A549 (cell line): ENCODE measurements around the gene VWA5B1. TPM values are rescaled to one million over a fixed set of nuclear protein-coding genes. Genes with fewer than 3 reads are reported as not detected.

ENCODE experiments used
- ATAC-seq, 2 experiments: fragments of 200-7000 bp in 1 of 2; fragments of >200 bp in 1 of 2; cut with Nextera tagmentation in 1 of 2; cut with Tn5 transposase in 1 of 2; 3 replicates each; pipeline versions ENCODE4 v1.8.0 to v1.9.1; 2018 to 2020; ENCODE audit warnings: mild to moderate bottlenecking in 1 of 2, moderate library complexity in 1 of 2
- CTCF ChIA-PET: fragments of 300-600 bp; sonication (Branson Sonifier 250); formaldehyde crosslinking; extraction: SDS; loops from one replicate; lab custom pipeline; 2021; ENCODE audit warnings: antibody characterized with exemption, inconsistent platforms; lab: Yijun Ruan, JAX
- POLR2A ChIA-PET: fragments of 350-600 bp; formaldehyde crosslinking; extraction: SDS; loops from one replicate; lab custom pipeline; 2021; ENCODE audit warnings: antibody characterized with exemption, inconsistent platforms; lab: Yijun Ruan, JAX
- DNase-seq, 2 experiments: peaks; one replicate each; pipeline versions ENCODE4 v3.0.0 to v3.0.0-alpha.2; 2011 to 2016; ENCODE audit warnings: low read depth in 1 of 2, low spot score in 1 of 2
- FAIRE-seq: peaks from 2 replicates; lab custom pipeline; 2011; peaks lifted over from hg19 to GRCh38; lab: Jason Lieb, UNC
- H3K27ac ChIP-seq, 2 experiments: fragments of >200 bp; sonication (Bioruptor Twin); formaldehyde crosslinking; 3 replicates each; pipeline ENCODE4 v1.5.1; 2016 to 2017
- H3K4me1 ChIP-seq: fragments of >200 bp; sonication (Bioruptor Twin); formaldehyde crosslinking; 3 replicates; pipeline ENCODE4 v1.6.1; 2016
- H3K4me2 ChIP-seq: fragments of >200 bp; sonication (Bioruptor Twin); formaldehyde crosslinking; 3 replicates; pipeline ENCODE4 v1.6.1; 2016
- H3K4me3 ChIP-seq: fragments of >200 bp; sonication (Bioruptor Twin); formaldehyde crosslinking; 3 replicates; pipeline ENCODE4 v1.5.1; 2016
- H3K9me3 ChIP-seq: fragments of >200 bp; sonication (Bioruptor Twin); formaldehyde crosslinking; 3 replicates; pipeline ENCODE4 v1.6.1; 2016
- ATOH8 ChIP-seq: fragments of 250-450 bp; sonication (Bioruptor Pico); IDR thresholded peaks from 2 replicates; pipeline ENCODE4 v1.5.0; 2020; ENCODE audit warnings: low read depth, mild to moderate bottlenecking, moderate library complexity
- BHLHE40 ChIP-seq: IDR thresholded peaks from 2 replicates; pipeline ENCODE4 v1.6.1; 2012; ENCODE audit warnings: low read depth, low read length, inconsistent platforms
- CBX8 ChIP-seq: fragments of 200-600 bp; sonication (generic); IDR thresholded peaks from 2 replicates; pipeline ENCODE4 v1.6.1; 2016
- ESRRA ChIP-seq: fragments of 150-350 bp; IDR thresholded peaks from 2 replicates; pipeline ENCODE4 v1.6.1; 2014; ENCODE audit warnings: mild to moderate bottlenecking, low read length, borderline replicate concordance
- HES2 ChIP-seq: fragments of >200 bp; sonication (Bioruptor Twin); formaldehyde crosslinking; IDR thresholded peaks from 2 replicates; pipeline ENCODE4 v1.6.1; 2016
- HMGXB4 ChIP-seq: fragments of 250-450 bp; sonication (Bioruptor Pico); IDR thresholded peaks from 2 replicates; pipeline ENCODE4 v1.5.0; 2021; ENCODE audit warnings: mild to moderate bottlenecking, moderate library complexity, borderline replicate concordance
- HOXB5 ChIP-seq: fragments of 250-450 bp; sonication (Bioruptor Pico); IDR thresholded peaks from 2 replicates; pipeline ENCODE4 v1.5.0; 2020; ENCODE audit warnings: mild to moderate bottlenecking, moderate library complexity
- JUNB ChIP-seq: fragments of >200 bp; sonication (Bioruptor Twin); formaldehyde crosslinking; IDR thresholded peaks from 2 replicates; pipeline ENCODE4 v1.6.1; 2016
- KDM1A ChIP-seq: fragments of 200-600 bp; sonication (generic); IDR thresholded peaks from 2 replicates; pipeline ENCODE4 v1.6.1; 2016; ENCODE audit warnings: low read depth, mild to moderate bottlenecking
- MAFK ChIP-seq: fragments of 450-650 bp; IDR thresholded peaks from 2 replicates; pipeline ENCODE4 v1.6.1; 2014; ENCODE audit not compliant: partially characterized antibody
- PBX3 ChIP-seq: IDR thresholded peaks from 2 replicates; pipeline ENCODE4 v1.6.1; 2012
- POLR2AphosphoS2 ChIP-seq: conservative IDR thresholded peaks from 2 replicates; pipeline ENCODE4 v1.6.1; 2012; ENCODE audit warnings: low read length, improper control_type of control experiment, inconsistent platforms
- RARB ChIP-seq: fragments of 250-450 bp; sonication (Bioruptor Pico); IDR thresholded peaks from 2 replicates; pipeline ENCODE4 v1.8.0; 2021; ENCODE audit warnings: mild to moderate bottlenecking, moderate library complexity
- SREBF2 ChIP-seq: fragments of 450-650 bp; IDR thresholded peaks from 2 replicates; pipeline ENCODE4 v1.6.1; 2014; ENCODE audit warnings: mild to moderate bottlenecking, moderate library complexity
- TP53 ChIP-seq: fragments of 250-450 bp; sonication (Bioruptor Pico); IDR thresholded peaks from 2 replicates; pipeline ENCODE4 v1.5.0; 2021; ENCODE audit warnings: mild to moderate bottlenecking, moderate library complexity
- ZC3H11A ChIP-seq: fragments of 450-650 bp; IDR thresholded peaks from 2 replicates; pipeline ENCODE4 v1.6.1; 2014; ENCODE audit warnings: antibody characterized with exemption, mild to moderate bottlenecking
- ZFP36 ChIP-seq: fragments of 450-650 bp; IDR thresholded peaks from 2 replicates; pipeline ENCODE4 v1.6.1; 2014; ENCODE audit warnings: borderline replicate concordance; ENCODE audit not compliant: partially characterized antibody
- WGBS: methylation state at CpG from one replicate; pipeline ENCODE4 v1.1.6; 2017; ENCODE audit errors: missing lambda C conversion rate; 5-methylcytosine and 5-hydroxymethylcytosine counted together
- polyA plus RNA-seq, 4 experiments: library from polyadenylated mRNA; depleted of rRNA in 3 of 4; stranded (reverse); fragments of >200 nt; fragmentation: RNase III in 1 of 4; extraction: RNeasy Plus Mini Kit Qiagen cat#74134 plus additional on column Dnase treatment in 1 of 4; gene quantifications; 2 replicates in 3 of 4; 3 replicates in 1 of 4; pipeline ENCODE4 v1.2.3, GENCODE V29; 2011 to 2017
- TF ChIP-seq, protein P1 (sequence below): fragments of 200-600 bp; sonication (generic); IDR thresholded peaks from 2 replicates; pipeline ENCODE4 v1.6.1; 2016; ENCODE audit warnings: antibody characterized with exemption, mild to moderate bottlenecking, moderate library complexity
- TF ChIP-seq, protein P2 (sequence below): IDR thresholded peaks from 2 replicates; pipeline ENCODE4 v1.6.1; 2012

VWA5B1 gene
- polyA plus RNA-seq, 2 of the 4 experiments (the other 2 are of a cell fraction) = not detected

DNA sequence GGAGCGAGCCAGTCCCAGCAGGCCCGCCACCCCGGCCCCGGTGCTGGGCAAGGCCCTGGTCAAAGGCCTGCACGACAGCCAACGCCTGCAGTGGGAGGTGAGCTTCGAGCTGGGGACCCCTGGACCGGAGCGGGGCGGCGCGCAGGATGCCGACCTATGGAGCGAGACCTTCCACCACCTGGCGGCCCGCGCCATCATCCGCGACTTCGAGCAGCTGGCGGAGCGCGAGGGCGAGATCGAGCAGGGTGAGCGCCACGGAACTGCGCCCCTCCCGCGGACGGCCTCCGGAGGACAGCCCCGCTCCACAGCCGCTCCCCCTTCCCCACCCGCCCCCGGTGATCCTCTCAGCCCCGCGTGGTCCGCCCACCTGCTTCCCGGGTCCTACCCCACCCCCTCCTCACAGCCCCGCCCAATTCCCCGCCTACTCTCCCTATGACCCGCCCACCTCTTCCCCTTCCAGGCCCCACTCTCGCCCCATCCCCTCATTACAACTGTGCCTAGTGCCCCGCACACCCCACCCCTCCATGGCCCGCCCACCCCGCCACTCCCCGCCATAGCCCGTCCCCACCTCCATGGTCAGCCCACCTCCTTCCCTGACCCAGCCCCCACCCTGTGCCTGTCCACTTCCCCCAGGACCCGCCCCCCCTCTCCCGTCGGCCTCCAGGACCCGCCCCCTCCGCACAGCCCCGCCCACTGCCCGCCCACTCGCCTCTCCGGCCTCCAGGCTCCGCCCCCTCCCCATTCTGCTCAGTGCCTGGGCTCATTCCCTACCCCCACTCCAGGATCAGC is 52.7 kb downstream of the VWA5B1 start (continued):
- TF ChIP-seq PBX3 (no peak), ATOH8 (CRISPR knock-in tag) (no peak), BHLHE40 (no peak), JUNB (no peak), HOXB5 (no peak), ZFP36 (no peak), HES2 (no peak), POLR2AphosphoS2 (no peak), CBX8 (no peak), KDM1A (no peak)

DNA sequence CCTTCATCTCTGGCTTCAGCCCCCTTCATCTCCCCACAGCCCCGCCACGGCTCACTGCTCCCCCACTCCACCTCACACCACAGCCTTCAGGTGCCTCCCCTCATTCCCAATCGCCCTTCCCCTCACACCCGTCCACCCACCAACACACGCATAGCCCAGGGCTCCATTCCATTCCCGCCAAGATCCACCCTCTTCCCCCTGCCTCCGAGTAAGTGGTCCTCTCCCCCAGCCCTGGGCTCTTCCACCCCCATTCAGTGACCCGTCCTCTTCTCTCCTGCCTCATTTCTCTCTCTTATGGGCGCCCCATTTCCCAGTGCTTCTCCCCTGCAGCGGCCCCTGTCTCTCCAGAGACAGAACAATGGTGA is 53.2 kb downstream of the VWA5B1 start:
- POLR2A ChIA-PET = no interaction called here
- Histone ChIP-seq H3K27ac (no peak overlapping the region), H3K4me3 (no peak overlapping the region), H3K9me3 (no peaks in the 10 kb centered on the region), H3K4me2 (no peak overlapping the region)
- 71% methylated on average over 8 of the region's 10 CpGs for WGBS
- FAIRE-seq (no peak), ATAC-seq (no peak), DNase-seq (no peak)
- CTCF ChIA-PET = interaction anchor here (0.7 to 1.2 kb wide), 2 partner anchors 18 to 61 kb away, joined by 3 to 4 read pairs; no protein-coding TSS in a partner anchor
- no peak for TF ChIP-seq CBX8
- no peak for TF ChIP-seq HES2
- TF ChIP-seq TP53 (CRISPR knock-in tag) = no peak
- TF ChIP-seq SREBF2 = no peak
- TF ChIP-seq ZC3H11A = no peak
- TF ChIP-seq, protein P1, sequence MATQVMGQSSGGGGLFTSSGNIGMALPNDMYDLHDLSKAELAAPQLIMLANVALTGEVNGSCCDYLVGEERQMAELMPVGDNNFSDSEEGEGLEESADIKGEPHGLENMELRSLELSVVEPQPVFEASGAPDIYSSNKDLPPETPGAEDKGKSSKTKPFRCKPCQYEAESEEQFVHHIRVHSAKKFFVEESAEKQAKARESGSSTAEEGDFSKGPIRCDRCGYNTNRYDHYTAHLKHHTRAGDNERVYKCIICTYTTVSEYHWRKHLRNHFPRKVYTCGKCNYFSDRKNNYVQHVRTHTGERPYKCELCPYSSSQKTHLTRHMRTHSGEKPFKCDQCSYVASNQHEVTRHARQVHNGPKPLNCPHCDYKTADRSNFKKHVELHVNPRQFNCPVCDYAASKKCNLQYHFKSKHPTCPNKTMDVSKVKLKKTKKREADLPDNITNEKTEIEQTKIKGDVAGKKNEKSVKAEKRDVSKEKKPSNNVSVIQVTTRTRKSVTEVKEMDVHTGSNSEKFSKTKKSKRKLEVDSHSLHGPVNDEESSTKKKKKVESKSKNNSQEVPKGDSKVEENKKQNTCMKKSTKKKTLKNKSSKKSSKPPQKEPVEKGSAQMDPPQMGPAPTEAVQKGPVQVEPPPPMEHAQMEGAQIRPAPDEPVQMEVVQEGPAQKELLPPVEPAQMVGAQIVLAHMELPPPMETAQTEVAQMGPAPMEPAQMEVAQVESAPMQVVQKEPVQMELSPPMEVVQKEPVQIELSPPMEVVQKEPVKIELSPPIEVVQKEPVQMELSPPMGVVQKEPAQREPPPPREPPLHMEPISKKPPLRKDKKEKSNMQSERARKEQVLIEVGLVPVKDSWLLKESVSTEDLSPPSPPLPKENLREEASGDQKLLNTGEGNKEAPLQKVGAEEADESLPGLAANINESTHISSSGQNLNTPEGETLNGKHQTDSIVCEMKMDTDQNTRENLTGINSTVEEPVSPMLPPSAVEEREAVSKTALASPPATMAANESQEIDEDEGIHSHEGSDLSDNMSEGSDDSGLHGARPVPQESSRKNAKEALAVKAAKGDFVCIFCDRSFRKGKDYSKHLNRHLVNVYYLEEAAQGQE = no peak
- no peak for TF ChIP-seq MAFK
- no peak for TF ChIP-seq RARB (CRISPR knock-in tag)
- TF ChIP-seq HMGXB4 (CRISPR knock-in tag) = no peak
- TF ChIP-seq, protein P2, sequence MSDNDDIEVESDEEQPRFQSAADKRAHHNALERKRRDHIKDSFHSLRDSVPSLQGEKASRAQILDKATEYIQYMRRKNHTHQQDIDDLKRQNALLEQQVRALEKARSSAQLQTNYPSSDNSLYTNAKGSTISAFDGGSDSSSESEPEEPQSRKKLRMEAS = no peak
- TF ChIP-seq ESRRA = no peak
- TF ChIP-seq, all 56 proteins: peak for 0
- no peaks in the 10 kb centered on the region for H3K4me1 ChIP-seq
